HepG2 (cell line): ENCODE data around the gene ARL16. TPM values are rescaled to one million over a fixed set of nuclear protein-coding genes. Genes with fewer than 3 reads are reported as not detected.

ENCODE experiments used
- ETV6 ChIP-seq: sonication (generic); formaldehyde crosslinking; conservative IDR thresholded peaks from 2 replicates; pipeline ENCODE4 v1.4.0; 2020; ENCODE audit warnings: missing genetic modification reagents
- GABPA ChIP-seq, 2 experiments: IDR thresholded peaks; 2 replicates each; pipeline ENCODE4 v1.6.1; 2011 to 2016; ENCODE audit warnings: low read depth in 2 of 2, low read length in 1 of 2, missing biosample characterization in 1 of 2, missing genetic modification characterization in 1 of 2
- KLF16 ChIP-seq, 2 experiments: sonication (generic) in 1 of 2; formaldehyde crosslinking in 1 of 2; IDR thresholded peaks; 2 replicates each; pipeline versions ENCODE4 v1.6.1 to v1.8.0; 2016 to 2023; ENCODE audit warnings: missing genetic modification reagents in 2 of 2, missing compliant biosample characterization in 1 of 2
- MLLT10 ChIP-seq: sonication (generic); formaldehyde crosslinking; IDR thresholded peaks from 2 replicates; pipeline ENCODE4 v1.4.0; 2020; ENCODE audit warnings: missing genetic modification reagents
- RFX1 ChIP-seq: fragments of 450-650 bp; IDR thresholded peaks from 2 replicates; pipeline ENCODE4 v1.6.1; 2017
- ZBTB44 ChIP-seq: sonication (generic); formaldehyde crosslinking; IDR thresholded peaks from 2 replicates; pipeline ENCODE4 v1.4.0; 2020; ENCODE audit warnings: missing genetic modification reagents
- ZFP90 ChIP-seq: sonication (generic); formaldehyde crosslinking; IDR thresholded peaks from 2 replicates; pipeline ENCODE4 v1.8.0; 2022; ENCODE audit warnings: missing genetic modification reagents, mild to moderate bottlenecking, inconsistent platforms, borderline replicate concordance
- ZNF747 ChIP-seq: sonication (generic); formaldehyde crosslinking; IDR thresholded peaks from 2 replicates; pipeline ENCODE4 v1.8.1; 2023; ENCODE audit warnings: missing genetic modification reagents, mild to moderate bottlenecking, borderline replicate concordance
- polyA plus RNA-seq, 8 experiments: library from polyadenylated mRNA; depleted of rRNA in 3 of 8; stranded (reverse) in 7 of 8; unstranded in 1 of 8; fragments of >200 nt; fragmentation: Illumina TruSeq in 4 of 8; extraction: Trizol in 4 of 8; gene quantifications; 2 replicates each; pipeline versions ENCODE4 v1.2.1 to v1.2.3, GENCODE V29; 2011 to 2016; ENCODE audit warnings: low read depth in 4 of 8, missing spikeins in 1 of 8, mixed read lengths in 1 of 8; ENCODE audit not compliant: insufficient read depth in 1 of 8
- total RNA-seq, 5 experiments: library from RNA; depleted of rRNA; stranded (reverse); fragments of >200 nt; fragmentation: Illumina TruSeq; extraction: Trizol; gene quantifications; 2 replicates each; pipeline ENCODE4 v1.2.3, GENCODE V29; 2016; ENCODE audit warnings: low read depth in 1 of 5
- TF ChIP-seq, protein P1 (sequence below): sonication (generic); formaldehyde crosslinking; IDR thresholded peaks from one replicate; pipeline ENCODE4 v1.5.1; 2020; ENCODE audit warnings: mild to moderate bottlenecking, missing genetic modification reagents; ENCODE audit errors: not compliant biosample characterization
- TF ChIP-seq, protein P2 (sequence below): sonication (generic); formaldehyde crosslinking; IDR thresholded peaks from 2 replicates; pipeline ENCODE4 v1.8.1; 2022; ENCODE audit warnings: low read depth, mild to moderate bottlenecking, missing genetic modification reagents
- TF ChIP-seq, protein P3 (sequence below): conservative IDR thresholded peaks from 2 replicates; pipeline ENCODE4 v1.6.1; 2018; ENCODE audit warnings: missing genetic modification reagents
- TF ChIP-seq, protein P4 (sequence below): IDR thresholded peaks from 2 replicates; pipeline ENCODE4 v1.6.1; 2016; ENCODE audit warnings: low read depth

Gene ARL16
- total and polyA plus RNA-seq, 2 of the 13 experiments (the other 11 are each of a cell fraction or from before 2014, with no cell fraction given) = 20.8 to 30.8 TPM

DNA sequence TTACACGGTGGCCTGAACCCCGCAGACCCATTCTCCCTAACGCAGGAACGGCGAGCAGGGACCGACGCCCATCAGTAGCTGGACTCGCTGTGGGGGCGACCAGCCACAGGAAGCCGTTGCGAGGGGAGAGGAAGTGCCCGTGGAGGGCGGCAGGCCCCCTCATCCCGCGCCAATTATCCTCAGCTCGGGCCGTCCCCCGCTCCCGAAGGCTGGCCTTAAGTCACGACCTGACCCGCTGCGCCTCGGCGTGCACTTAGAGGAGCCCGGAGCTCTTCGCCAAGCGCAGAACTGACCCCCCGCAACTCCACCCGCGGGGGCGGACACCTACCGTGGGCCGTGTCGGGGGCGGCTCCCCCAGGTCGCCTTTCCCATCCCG, 401 bp downstream of the ARL16 start (continued):
- TF ChIP-seq, protein P1, sequence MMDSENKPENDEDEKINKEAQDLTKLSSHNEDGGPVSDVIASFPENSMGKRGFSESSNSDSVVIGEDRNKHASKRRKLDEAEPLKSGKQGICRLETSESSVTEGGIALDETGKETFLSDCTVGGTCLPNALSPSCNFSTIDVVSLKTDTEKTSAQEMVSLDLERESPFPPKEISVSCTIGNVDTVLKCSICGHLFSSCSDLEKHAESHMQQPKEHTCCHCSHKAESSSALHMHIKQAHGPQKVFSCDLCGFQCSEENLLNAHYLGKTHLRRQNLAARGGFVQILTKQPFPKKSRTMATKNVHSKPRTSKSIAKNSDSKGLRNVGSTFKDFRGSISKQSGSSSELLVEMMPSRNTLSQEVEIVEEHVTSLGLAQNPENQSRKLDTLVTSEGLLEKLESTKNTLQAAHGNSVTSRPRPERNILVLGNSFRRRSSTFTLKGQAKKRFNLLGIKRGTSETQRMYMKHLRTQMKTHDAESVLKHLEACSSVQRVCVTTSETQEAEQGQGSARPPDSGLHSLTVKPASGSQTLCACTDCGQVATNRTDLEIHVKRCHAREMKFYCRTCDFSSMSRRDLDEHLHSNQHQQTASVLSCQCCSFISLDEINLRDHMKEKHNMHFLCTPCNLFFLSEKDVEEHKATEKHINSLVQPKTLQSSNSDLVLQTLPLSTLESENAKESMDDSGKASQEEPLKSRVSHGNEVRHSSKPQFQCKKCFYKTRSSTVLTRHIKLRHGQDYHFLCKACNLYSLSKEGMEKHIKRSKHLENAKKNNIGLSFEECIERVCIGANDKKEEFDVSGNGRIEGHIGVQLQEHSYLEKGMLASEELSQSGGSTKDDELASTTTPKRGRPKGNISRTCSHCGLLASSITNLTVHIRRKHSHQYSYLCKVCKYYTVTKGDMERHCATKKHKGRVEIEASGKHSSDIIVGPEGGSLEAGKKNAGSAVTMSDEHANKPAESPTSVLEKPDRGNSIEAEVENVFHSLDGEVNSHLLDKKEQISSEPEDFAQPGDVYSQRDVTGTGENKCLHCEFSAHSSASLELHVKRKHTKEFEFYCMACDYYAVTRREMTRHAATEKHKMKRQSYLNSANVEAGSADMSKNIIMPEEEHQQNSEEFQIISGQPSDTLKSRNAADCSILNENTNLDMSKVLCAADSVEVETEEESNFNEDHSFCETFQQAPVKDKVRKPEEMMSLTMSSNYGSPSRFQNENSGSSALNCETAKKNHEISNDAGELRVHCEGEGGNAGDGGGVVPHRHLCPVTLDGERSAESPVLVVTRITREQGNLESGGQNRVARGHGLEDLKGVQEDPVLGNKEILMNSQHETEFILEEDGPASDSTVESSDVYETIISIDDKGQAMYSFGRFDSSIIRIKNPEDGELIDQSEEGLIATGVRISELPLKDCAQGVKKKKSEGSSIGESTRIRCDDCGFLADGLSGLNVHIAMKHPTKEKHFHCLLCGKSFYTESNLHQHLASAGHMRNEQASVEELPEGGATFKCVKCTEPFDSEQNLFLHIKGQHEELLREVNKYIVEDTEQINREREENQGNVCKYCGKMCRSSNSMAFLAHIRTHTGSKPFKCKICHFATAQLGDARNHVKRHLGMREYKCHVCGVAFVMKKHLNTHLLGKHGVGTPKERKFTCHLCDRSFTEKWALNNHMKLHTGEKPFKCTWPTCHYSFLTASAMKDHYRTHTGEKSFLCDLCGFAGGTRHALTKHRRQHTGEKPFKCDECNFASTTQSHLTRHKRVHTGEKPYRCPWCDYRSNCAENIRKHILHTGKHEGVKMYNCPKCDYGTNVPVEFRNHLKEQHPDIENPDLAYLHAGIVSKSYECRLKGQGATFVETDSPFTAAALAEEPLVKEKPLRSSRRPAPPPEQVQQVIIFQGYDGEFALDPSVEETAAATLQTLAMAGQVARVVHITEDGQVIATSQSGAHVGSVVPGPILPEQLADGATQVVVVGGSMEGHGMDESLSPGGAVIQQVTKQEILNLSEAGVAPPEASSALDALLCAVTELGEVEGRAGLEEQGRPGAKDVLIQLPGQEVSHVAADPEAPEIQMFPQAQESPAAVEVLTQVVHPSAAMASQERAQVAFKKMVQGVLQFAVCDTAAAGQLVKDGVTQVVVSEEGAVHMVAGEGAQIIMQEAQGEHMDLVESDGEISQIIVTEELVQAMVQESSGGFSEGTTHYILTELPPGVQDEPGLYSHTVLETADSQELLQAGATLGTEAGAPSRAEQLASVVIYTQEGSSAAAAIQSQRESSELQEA (CRISPR knock-in tag) = no peak
- TF ChIP-seq, protein P2, sequence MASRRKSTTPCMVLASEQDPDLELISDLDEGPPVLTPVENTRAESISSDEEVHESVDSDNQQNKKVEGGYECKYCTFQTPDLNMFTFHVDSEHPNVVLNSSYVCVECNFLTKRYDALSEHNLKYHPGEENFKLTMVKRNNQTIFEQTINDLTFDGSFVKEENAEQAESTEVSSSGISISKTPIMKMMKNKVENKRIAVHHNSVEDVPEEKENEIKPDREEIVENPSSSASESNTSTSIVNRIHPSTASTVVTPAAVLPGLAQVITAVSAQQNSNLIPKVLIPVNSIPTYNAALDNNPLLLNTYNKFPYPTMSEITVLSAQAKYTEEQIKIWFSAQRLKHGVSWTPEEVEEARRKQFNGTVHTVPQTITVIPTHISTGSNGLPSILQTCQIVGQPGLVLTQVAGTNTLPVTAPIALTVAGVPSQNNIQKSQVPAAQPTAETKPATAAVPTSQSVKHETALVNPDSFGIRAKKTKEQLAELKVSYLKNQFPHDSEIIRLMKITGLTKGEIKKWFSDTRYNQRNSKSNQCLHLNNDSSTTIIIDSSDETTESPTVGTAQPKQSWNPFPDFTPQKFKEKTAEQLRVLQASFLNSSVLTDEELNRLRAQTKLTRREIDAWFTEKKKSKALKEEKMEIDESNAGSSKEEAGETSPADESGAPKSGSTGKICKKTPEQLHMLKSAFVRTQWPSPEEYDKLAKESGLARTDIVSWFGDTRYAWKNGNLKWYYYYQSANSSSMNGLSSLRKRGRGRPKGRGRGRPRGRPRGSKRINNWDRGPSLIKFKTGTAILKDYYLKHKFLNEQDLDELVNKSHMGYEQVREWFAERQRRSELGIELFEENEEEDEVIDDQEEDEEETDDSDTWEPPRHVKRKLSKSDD = peak; percentile 23; the same call in 1 of the 2 replicates
- TF ChIP-seq ZNF747 (CRISPR knock-in tag) = peak; percentile 3; the same call in 1 of the 2 replicates
- TF ChIP-seq RFX1 = no peak
- no peak for TF ChIP-seq MLLT10 (CRISPR knock-in tag)
- no peak for TF ChIP-seq KLF16 (CRISPR knock-in tag; IDR thresholded peaks at IDR 0.05)
- peak; percentile 42 for TF ChIP-seq GABPA (IDR thresholded peaks at IDR 0.05; ENCODE audit: low read depth, low read length)
- no peak for TF ChIP-seq GABPA (CRISPR knock-in tag; IDR thresholded peaks at IDR 0.05; ENCODE audit: low read depth)
- no peak for TF ChIP-seq ETV6 (CRISPR knock-in tag)
- TF ChIP-seq ZFP90 (CRISPR knock-in tag) = no peak
- no peak for TF ChIP-seq ZBTB44 (CRISPR knock-in tag)
- TF ChIP-seq, protein P3, sequence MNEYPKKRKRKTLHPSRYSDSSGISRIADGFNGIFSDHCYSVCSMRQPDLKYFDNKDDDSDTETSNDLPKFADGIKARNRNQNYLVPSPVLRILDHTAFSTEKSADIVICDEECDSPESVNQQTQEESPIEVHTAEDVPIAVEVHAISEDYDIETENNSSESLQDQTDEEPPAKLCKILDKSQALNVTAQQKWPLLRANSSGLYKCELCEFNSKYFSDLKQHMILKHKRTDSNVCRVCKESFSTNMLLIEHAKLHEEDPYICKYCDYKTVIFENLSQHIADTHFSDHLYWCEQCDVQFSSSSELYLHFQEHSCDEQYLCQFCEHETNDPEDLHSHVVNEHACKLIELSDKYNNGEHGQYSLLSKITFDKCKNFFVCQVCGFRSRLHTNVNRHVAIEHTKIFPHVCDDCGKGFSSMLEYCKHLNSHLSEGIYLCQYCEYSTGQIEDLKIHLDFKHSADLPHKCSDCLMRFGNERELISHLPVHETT (CRISPR knock-in tag) = no peak
- TF ChIP-seq, protein P4, sequence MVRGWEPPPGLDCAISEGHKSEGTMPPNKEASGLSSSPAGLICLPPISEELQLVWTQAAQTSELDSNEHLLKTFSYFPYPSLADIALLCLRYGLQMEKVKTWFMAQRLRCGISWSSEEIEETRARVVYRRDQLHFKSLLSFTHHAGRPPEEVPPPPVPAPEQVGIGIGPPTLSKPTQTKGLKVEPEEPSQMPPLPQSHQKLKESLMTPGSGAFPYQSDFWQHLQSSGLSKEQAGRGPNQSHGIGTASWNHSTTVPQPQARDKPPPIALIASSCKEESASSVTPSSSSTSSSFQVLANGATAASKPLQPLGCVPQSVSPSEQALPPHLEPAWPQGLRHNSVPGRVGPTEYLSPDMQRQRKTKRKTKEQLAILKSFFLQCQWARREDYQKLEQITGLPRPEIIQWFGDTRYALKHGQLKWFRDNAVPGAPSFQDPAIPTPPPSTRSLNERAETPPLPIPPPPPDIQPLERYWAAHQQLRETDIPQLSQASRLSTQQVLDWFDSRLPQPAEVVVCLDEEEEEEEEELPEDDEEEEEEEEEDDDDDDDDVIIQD (CRISPR knock-in tag) = no peak
